Inflammatory macrophage treated with lipopolysaccharide for 4 hours (primary cell): Measurements from ENCODE around the gene S1PR1.

Source experiments
- DNase-seq: peaks from one replicate; pipeline ENCODE4 v3.0.0-alpha.2; 2020

S1PR1 gene

GRCh38 chr1:101250222-101250621, 13.4 kb downstream of the S1PR1 start:
- DNase-seq = no peak

- no peak for DNase-seq
These were observed 13.9 kb downstream of the S1PR1 start for GRCh38 chr1:101250656-101251272.

GRCh38 chr1:101251504-101251903, 14.7 kb downstream of the S1PR1 start:
- DNase-seq = no peak

GRCh38 chr1:101253976-101254674, 17.3 kb downstream of the S1PR1 start:
- no peak for DNase-seq

GRCh38 chr1:101257500-101258325, 20.9 kb downstream of the S1PR1 start:
- DNase-seq = peak; percentile 67

GRCh38 chr1:101259744-101260148, 22.9 kb downstream of the S1PR1 start:
- peak; percentile 94 for DNase-seq

GRCh38 chr1:101260556-101261350, 23.9 kb downstream of the S1PR1 start:
- DNase-seq = peak; percentile 70

GRCh38 chr1:101261623-101262022, 24.8 kb downstream of the S1PR1 start:
- no peak for DNase-seq

- DNase-seq = no peak
These were observed 25.2 kb downstream of the S1PR1 start for GRCh38 chr1:101262060-101262459.

- DNase-seq = peak; percentile 34
These were observed 26.0 kb downstream of the S1PR1 start for GRCh38 chr1:101262630-101263348.

- peak; percentile 52 for DNase-seq
These were observed 27.9 kb downstream of the S1PR1 start for GRCh38 chr1:101264697-101265096.

- no peak for DNase-seq
These were observed 28.9 kb downstream of the S1PR1 start for GRCh38 chr1:101265684-101266083.

GRCh38 chr1:101267082-101267481, 30.3 kb downstream of the S1PR1 start:
- DNase-seq = no peak

- no peak for DNase-seq
These were observed 32.1 kb downstream of the S1PR1 start for GRCh38 chr1:101268893-101269292.

GRCh38 chr1:101275672-101276071, 38.9 kb downstream of the S1PR1 start:
- DNase-seq = no peak

GRCh38 chr1:101276818-101277217, 40.0 kb downstream of the S1PR1 start:
- no peak for DNase-seq

GRCh38 chr1:101278238-101278637, 41.4 kb downstream of the S1PR1 start:
- no peak for DNase-seq

GRCh38 chr1:101278845-101279244, 42.0 kb downstream of the S1PR1 start:
- no peak for DNase-seq

- no peak for DNase-seq
These were observed 43.3 kb downstream of the S1PR1 start for GRCh38 chr1:101280049-101280592.

- DNase-seq = no peak
These were observed 44.3 kb downstream of the S1PR1 start for GRCh38 chr1:101280942-101281654.

GRCh38 chr1:101281751-101282150, 44.9 kb downstream of the S1PR1 start:
- DNase-seq = no peak
